ENCODE measurements around the gene TM4SF20.

The TM4SF20 gene

DNA sequence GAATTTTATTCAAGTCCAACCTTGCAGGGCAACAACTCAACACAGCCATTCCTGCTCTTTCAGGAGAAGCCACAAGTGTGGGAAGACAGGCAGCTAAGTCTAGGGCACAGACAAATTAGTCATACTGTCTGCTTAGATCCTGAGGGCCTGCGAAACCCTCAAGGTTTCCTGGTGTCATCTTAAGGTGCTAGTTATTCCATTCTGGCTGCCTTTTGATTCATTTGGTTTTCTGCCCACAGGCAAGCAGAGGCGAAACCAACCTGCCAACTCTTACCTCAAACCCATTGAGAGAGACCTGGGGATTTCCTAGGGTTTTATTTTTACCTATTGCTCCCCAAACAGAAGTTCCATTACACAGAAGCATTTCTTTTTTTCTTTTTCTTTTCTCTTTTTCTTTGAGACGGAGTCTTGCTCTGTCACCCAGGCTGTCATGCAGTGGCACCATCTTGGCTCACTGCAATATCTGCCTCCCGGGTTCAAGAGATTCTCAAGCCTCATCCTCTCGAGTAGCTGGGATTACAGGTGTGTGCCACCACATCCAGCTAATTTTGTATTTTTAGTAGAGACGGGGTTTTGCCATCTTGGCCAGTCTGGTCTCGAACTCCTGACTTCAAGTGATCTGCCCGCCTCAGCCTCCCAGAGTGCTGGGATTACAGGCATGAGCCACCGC lies 32.3 kb upstream of the TM4SF20 start:
- 91 to 95% methylated on average over 9 of the region's 9 CpGs for WGBS, 2 experiments (ENCODE audit: insufficient coverage in 2 of 2)
- Histone ChIP-seq H3K9me3 (ENCODE audit: control insufficient read depth, low read length) (no peaks in the 10 kb centered on the region), H3K27ac (ENCODE audit: low read depth, low read length, severe bottlenecking) (no peak overlapping the region), H3K36me3 (ENCODE audit: control insufficient read depth, insufficient read depth, low read length) (no peaks in the 10 kb centered on the region), H3K4me3 (ENCODE audit: extremely low read depth, insufficient read depth, low read length, poor library complexity, severe bottlenecking) (no peak overlapping the region), H3K4me1 (ENCODE audit: control insufficient read depth, insufficient read depth, low read length, poor library complexity, severe bottlenecking) (peaks cover 10% of the 10 kb centered on the region)

GRCh38 chr2:227410191-227410590 lies 31.1 kb upstream of the TM4SF20 start:
- H3K9me3 ChIP-seq (ENCODE audit: control insufficient read depth, low read length), result no peaks in the 10 kb centered on the region
- H3K4me1 ChIP-seq (ENCODE audit: control insufficient read depth, insufficient read depth, low read length, poor library complexity, severe bottlenecking), result peaks cover 13% of the 10 kb centered on the region
- H3K36me3 ChIP-seq (ENCODE audit: control insufficient read depth, insufficient read depth, low read length), result no peaks in the 10 kb centered on the region
- no peak overlapping the region for H3K27ac ChIP-seq (ENCODE audit: low read depth, low read length, severe bottlenecking)
- 89 to 100% methylated on average over 2 of the region's 3 CpGs for WGBS, 2 experiments (ENCODE audit: insufficient coverage in 2 of 2)
- no peak overlapping the region for H3K4me3 ChIP-seq (ENCODE audit: extremely low read depth, insufficient read depth, low read length, poor library complexity, severe bottlenecking)

- no peaks in the 10 kb centered on the region for H3K36me3 ChIP-seq (ENCODE audit: control insufficient read depth, insufficient read depth, low read length)
- WGBS, 2 experiments (ENCODE audit: insufficient coverage in 2 of 2), result 94 to 97% methylated on average over 15 of the region's 16 CpGs
- H3K27ac ChIP-seq (ENCODE audit: low read depth, low read length, severe bottlenecking), result no peak overlapping the region
- H3K4me1 ChIP-seq (ENCODE audit: control insufficient read depth, insufficient read depth, low read length, poor library complexity, severe bottlenecking), result peaks cover 13% of the 10 kb centered on the region
- H3K9me3 ChIP-seq (ENCODE audit: control insufficient read depth, low read length), result no peaks in the 10 kb centered on the region
- no peak overlapping the region for H3K4me3 ChIP-seq (ENCODE audit: extremely low read depth, insufficient read depth, low read length, poor library complexity, severe bottlenecking)
Observed at GRCh38 chr2:227407591-227408151, 28.6 kb upstream of the TM4SF20 start.

GRCh38 chr2:227406177-227407031 lies 27.3 kb upstream of the TM4SF20 start:
- 36 to 39% methylated on average over 7 of the region's 7 CpGs for WGBS, 2 experiments (ENCODE audit: insufficient coverage in 2 of 2)

DNA sequence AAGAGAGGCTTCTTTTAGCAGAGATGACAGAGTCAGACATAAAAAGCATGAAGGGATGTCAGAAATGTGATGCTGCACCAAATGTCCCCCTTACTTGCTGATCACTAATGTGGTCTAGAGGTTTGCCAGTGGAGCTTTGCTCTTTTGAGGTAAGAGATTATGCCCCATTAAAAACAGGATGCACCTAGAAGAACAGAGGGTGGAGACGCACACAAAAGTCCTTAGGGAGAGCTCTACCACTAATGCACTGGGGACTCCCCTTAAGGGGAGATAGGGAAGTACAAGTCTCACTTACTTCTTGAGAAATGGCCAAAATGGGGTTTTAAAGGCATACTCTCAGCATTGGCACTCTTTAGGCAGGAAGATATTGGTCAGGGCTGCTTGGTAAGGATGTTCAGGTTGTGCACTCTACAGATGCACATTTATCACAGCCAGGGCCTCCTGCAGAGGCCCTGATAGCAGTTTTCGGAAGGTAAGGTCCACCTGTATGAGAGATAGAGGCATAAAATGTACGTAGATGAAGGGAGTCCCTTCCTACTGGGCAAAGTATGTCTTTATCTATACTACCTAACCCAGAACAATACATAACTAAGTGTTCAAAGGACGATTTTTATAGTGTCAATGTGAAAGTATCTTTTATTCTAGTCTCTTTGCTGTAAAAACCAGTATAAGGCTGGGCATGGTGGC lies 25.6 kb upstream of the TM4SF20 start:
- Histone ChIP-seq H3K27ac (ENCODE audit: low read depth, low read length, severe bottlenecking) (no peak overlapping the region), H3K9me3 (ENCODE audit: control insufficient read depth, low read length) (no peaks in the 10 kb centered on the region), H3K36me3 (ENCODE audit: control insufficient read depth, insufficient read depth, low read length) (no peaks in the 10 kb centered on the region), H3K4me1 (ENCODE audit: control insufficient read depth, insufficient read depth, low read length, poor library complexity, severe bottlenecking) (peaks cover 8% of the 10 kb centered on the region), H3K4me3 (ENCODE audit: extremely low read depth, insufficient read depth, low read length, poor library complexity, severe bottlenecking) (no peak overlapping the region)
- WGBS, 2 experiments (ENCODE audit: insufficient coverage in 2 of 2), result no CpG with 5 or more reads among the region's 4 CpGs

More at GRCh38 chr2:227406177-227407031, 27.3 kb upstream of the TM4SF20 start:
- Histone ChIP-seq H3K4me3 (ENCODE audit: extremely low read depth, insufficient read depth, low read length, poor library complexity, severe bottlenecking) (no peak overlapping the region), H3K9me3 (ENCODE audit: control insufficient read depth, low read length) (no peaks in the 10 kb centered on the region), H3K4me1 (ENCODE audit: control insufficient read depth, insufficient read depth, low read length, poor library complexity, severe bottlenecking) (peaks cover 13% of the 10 kb centered on the region), H3K36me3 (ENCODE audit: control insufficient read depth, insufficient read depth, low read length) (no peaks in the 10 kb centered on the region), H3K27ac (ENCODE audit: low read depth, low read length, severe bottlenecking) (peak overlapping the region; percentile 85)

DNA sequence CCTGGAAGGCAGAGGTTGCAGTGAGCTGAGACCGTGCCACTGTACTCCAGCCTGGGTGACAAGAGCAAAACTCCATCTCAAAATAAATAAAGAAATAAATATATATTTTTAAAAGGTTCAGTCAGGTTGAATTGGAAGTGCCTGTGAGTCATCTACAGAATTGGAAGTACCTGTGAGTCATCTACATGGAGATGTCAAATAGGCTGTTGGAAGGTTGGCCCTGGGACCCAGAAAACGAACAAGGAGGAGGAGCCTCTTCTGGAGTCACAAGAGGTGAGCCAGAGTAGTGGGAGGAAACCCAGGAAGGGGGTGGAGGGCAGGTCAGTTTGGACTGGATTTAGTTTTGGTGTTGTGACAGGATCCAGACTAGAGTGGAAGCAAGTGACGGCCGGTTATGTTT lies 23.9 kb upstream of the TM4SF20 start:
- WGBS, 2 experiments (ENCODE audit: insufficient coverage in 2 of 2), result 82 to 86% methylated on average over 1 of the region's 4 CpGs
- Histone ChIP-seq H3K27ac (ENCODE audit: low read depth, low read length, severe bottlenecking) (no peak overlapping the region), H3K9me3 (ENCODE audit: control insufficient read depth, low read length) (no peaks in the 10 kb centered on the region)

GRCh38 chr2:227402321-227402720 lies 23.2 kb upstream of the TM4SF20 start:
- Histone ChIP-seq H3K9me3 (ENCODE audit: control insufficient read depth, low read length) (no peaks in the 10 kb centered on the region), H3K27ac (ENCODE audit: low read depth, low read length, severe bottlenecking) (no peak overlapping the region), H3K4me3 (ENCODE audit: extremely low read depth, insufficient read depth, low read length, poor library complexity, severe bottlenecking) (no peak overlapping the region), H3K36me3 (ENCODE audit: control insufficient read depth, insufficient read depth, low read length) (no peaks in the 10 kb centered on the region), H3K4me1 (ENCODE audit: control insufficient read depth, insufficient read depth, low read length, poor library complexity, severe bottlenecking) (peaks cover 8% of the 10 kb centered on the region)

More for the DNA sequence above, 23.9 kb upstream of the TM4SF20 start:
- Histone ChIP-seq H3K36me3 (ENCODE audit: control insufficient read depth, insufficient read depth, low read length) (no peaks in the 10 kb centered on the region), H3K4me1 (ENCODE audit: control insufficient read depth, insufficient read depth, low read length, poor library complexity, severe bottlenecking) (peaks cover 8% of the 10 kb centered on the region), H3K4me3 (ENCODE audit: extremely low read depth, insufficient read depth, low read length, poor library complexity, severe bottlenecking) (no peak overlapping the region)

DNA sequence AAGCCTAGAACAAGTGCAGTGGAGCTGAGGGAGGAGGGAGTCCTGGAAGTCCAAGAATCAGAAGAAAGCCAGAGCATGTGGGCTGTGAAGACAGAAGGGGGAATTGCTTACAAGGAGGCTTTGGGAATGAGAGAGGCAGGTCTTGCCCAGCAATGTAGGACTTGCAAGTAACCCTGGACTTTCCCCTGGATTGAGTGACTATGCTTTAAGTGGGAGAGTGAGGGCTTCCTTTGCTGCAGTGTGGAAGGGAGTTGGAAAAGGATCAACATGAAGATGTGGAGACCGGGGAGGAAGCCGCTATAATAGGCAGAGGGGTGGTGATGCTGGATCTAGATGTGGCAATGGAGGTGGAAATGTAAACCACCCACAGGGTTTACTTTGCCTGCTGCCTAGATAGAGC lies 22.4 kb upstream of the TM4SF20 start:
- Histone ChIP-seq H3K27ac (ENCODE audit: low read depth, low read length, severe bottlenecking) (no peak overlapping the region), H3K36me3 (ENCODE audit: control insufficient read depth, insufficient read depth, low read length) (no peaks in the 10 kb centered on the region), H3K4me1 (ENCODE audit: control insufficient read depth, insufficient read depth, low read length, poor library complexity, severe bottlenecking) (peaks cover 4% of the 10 kb centered on the region), H3K9me3 (ENCODE audit: control insufficient read depth, low read length) (no peaks in the 10 kb centered on the region), H3K4me3 (ENCODE audit: extremely low read depth, insufficient read depth, low read length, poor library complexity, severe bottlenecking) (no peak overlapping the region)
- 92 to 94% methylated on average over 2 of the region's 2 CpGs for WGBS, 2 experiments (ENCODE audit: insufficient coverage in 2 of 2)

GRCh38 chr2:227398684-227399670 lies 19.9 kb upstream of the TM4SF20 start:
- no peak overlapping the region for H3K27ac ChIP-seq (ENCODE audit: low read depth, low read length, severe bottlenecking)
- no peaks in the 10 kb centered on the region for H3K36me3 ChIP-seq (ENCODE audit: control insufficient read depth, insufficient read depth, low read length)
- WGBS, 2 experiments (ENCODE audit: insufficient coverage in 2 of 2), result no CpG with 5 or more reads among the region's 4 CpGs
- no peak overlapping the region for H3K4me3 ChIP-seq (ENCODE audit: extremely low read depth, insufficient read depth, low read length, poor library complexity, severe bottlenecking)
- no peaks in the 10 kb centered on the region for H3K4me1 ChIP-seq (ENCODE audit: control insufficient read depth, insufficient read depth, low read length, poor library complexity, severe bottlenecking)
- H3K9me3 ChIP-seq (ENCODE audit: control insufficient read depth, low read length), result no peaks in the 10 kb centered on the region

DNA sequence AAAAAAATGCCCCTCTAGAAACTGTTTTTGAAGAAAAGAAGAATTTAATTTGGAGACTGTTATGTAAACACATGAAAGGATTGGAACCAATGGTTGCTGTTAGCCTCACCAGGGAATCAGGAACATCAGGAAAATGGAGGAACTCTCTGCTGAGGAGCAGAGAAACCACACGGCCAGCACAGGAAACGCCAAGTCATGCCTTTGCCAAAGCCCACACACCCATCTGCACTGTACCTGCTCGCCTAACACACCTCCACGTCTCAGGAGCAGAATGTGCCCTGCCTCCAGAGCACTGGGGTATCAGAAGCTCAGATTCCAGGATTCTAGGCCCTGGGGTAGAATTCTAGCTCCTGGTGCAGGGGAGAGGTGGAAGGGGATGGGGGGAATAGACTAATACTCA lies 18.5 kb upstream of the TM4SF20 start:
- 93 to 100% methylated on average over 2 to 4 of the region's 4 CpGs for WGBS, 2 experiments (ENCODE audit: insufficient coverage in 2 of 2)
- H3K36me3 ChIP-seq (ENCODE audit: control insufficient read depth, insufficient read depth, low read length), result no peaks in the 10 kb centered on the region
- H3K27ac ChIP-seq (ENCODE audit: low read depth, low read length, severe bottlenecking), result no peak overlapping the region
- no peaks in the 10 kb centered on the region for H3K9me3 ChIP-seq (ENCODE audit: control insufficient read depth, low read length)
- no peaks in the 10 kb centered on the region for H3K4me1 ChIP-seq (ENCODE audit: control insufficient read depth, insufficient read depth, low read length, poor library complexity, severe bottlenecking)
- no peak overlapping the region for H3K4me3 ChIP-seq (ENCODE audit: extremely low read depth, insufficient read depth, low read length, poor library complexity, severe bottlenecking)

All from mesodermal cell (in vitro differentiated cells).